Measurements from ENCODE around the gene COBL. TPM values are rescaled to one million over a fixed set of nuclear protein-coding genes. Genes with fewer than 3 reads are reported as not detected.

COBL gene
- total and polyA plus RNA-seq, 9 of the 15 experiments (the other 6 are each of a cell fraction or from before 2014, with no cell fraction given), result 0.01 to 2.4 (median 0.09) TPM; not detected in 3

DNA sequence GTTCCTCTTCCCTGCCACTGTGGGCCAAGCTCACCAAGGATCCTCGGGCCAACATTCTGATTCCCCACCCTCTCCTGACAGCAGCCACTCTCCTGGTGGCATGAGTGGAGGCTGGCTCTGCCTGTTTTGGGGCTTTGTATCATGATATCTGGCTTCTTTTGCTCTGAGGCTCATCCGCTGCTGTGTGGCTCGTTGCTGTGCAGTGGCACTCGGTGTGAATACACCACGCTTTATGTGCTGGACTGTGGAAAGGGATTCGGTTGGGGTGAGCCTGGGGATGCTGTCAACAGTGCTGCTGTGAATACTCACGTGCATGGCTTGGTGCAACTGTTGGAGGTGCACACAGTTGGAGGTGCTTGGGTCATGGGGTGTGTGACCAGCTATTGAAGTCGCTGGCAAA is 208.5 kb downstream of the COBL start:
- Histone ChIP-seq H3K9ac (ENCODE audit: insufficient read depth in 1 of 2, low read depth in 2 of 2, low read length in 2 of 2) (no peak overlapping the region), H3K27ac (ENCODE audit: extremely low read depth, low read depth, low read length) (no peak overlapping the region), H3K9me3 (replicated peaks; ENCODE audit: control insufficient read depth, insufficient read depth, low read depth, low read length) (no peaks in the 10 kb centered on the region), H3K4me2 (ENCODE audit: insufficient read depth, low read length) (no peak overlapping the region), H3K4me1 (replicated peaks in 1 of 2; ENCODE audit: control insufficient read depth in 2 of 2, insufficient read depth in 2 of 2, low read length in 2 of 2) (no peaks in the 10 kb centered on the region), H3K79me2 (ENCODE audit: control insufficient read depth, insufficient read depth, low read length) (no peaks in the 10 kb centered on the region), H4K20me1 (replicated peaks; ENCODE audit: control insufficient read depth, insufficient read depth, low read length) (no peaks in the 10 kb centered on the region), H3K4me3 (no peak overlapping the region), H2AFZ (ENCODE audit: low read depth, low read length) (no peak overlapping the region), H3K27me3 (ENCODE audit: control insufficient read depth in 2 of 2, insufficient read depth in 2 of 2, low read length in 2 of 2) (peaks cover 0 to 13% of the 10 kb centered on the region in 2 experiments; a peak in 2 of 5 replicates), H3K36me3 (ENCODE audit: control insufficient read depth, insufficient read depth, low read length) (no peaks in the 10 kb centered on the region), H3K9me1 (ENCODE audit: control insufficient read depth, insufficient read depth, low read length) (no peaks in the 10 kb centered on the region)
- POLR2A ChIA-PET, result no interaction called here
- BruUV-seq (replicated peaks), result no TSS peak
- CTCF ChIA-PET (ENCODE audit: low intra/inter-chr PET ratio), result no interaction called here
- TF ChIP-seq NONO (IDR thresholded peaks at IDR 0.05; ENCODE audit: low read depth in 2 of 2, low read length in 1 of 2) (no peak), SFPQ (IDR thresholded peaks at IDR 0.05; ENCODE audit: low read depth, low read length) (no peak), DMBX1 (CRISPR knock-in tag; IDR thresholded peaks at IDR 0.05; ENCODE audit: borderline replicate concordance) (no peak), CBFA2T2 (conservative IDR thresholded peaks at IDR 0.05) (no peak), MAFK (IDR thresholded peaks at IDR 0.05; ENCODE audit: low read length) (no peak), BCL6 (CRISPR knock-in tag; IDR thresholded peaks at IDR 0.05) (no peak), CXXC5 (CRISPR knock-in tag; IDR thresholded peaks at IDR 0.05) (no peak)
- TF ChIP-seq, protein P1, sequence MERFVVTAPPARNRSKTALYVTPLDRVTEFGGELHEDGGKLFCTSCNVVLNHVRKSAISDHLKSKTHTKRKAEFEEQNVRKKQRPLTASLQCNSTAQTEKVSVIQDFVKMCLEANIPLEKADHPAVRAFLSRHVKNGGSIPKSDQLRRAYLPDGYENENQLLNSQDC (CRISPR knock-in tag; IDR thresholded peaks at IDR 0.05), result no peak
- TF ChIP-seq, protein P2, sequence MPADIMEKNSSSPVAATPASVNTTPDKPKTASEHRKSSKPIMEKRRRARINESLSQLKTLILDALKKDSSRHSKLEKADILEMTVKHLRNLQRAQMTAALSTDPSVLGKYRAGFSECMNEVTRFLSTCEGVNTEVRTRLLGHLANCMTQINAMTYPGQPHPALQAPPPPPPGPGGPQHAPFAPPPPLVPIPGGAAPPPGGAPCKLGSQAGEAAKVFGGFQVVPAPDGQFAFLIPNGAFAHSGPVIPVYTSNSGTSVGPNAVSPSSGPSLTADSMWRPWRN (IDR thresholded peaks at IDR 0.05; ENCODE audit: low read depth), result no peak
- intact Hi-C loops (cut with micrococcal nuclease), result no loop called here
- in situ Hi-C loops (cut with MboI), result no loop called here
- no peak for FAIRE-seq
- DNase-seq (ENCODE audit: extremely low read depth in 1 of 4, low spot score in 3 of 4), result no peak
- no peak for ATAC-seq
- WGBS (ENCODE audit: insufficient coverage, low coverage, missing lambda C conversion rate), result 0% methylated on average over 8 of the region's 8 CpGs
